SK-N-SH (cell line): Measurements from ENCODE around the gene RHOT2. TPM values are rescaled to one million over a fixed set of nuclear protein-coding genes. Genes with fewer than 3 reads are reported as not detected.
"Not testable (repeated sequence)": the region's sequence is repeated elsewhere in the genome, so short reads cannot be mapped to it uniquely, and the experiment has no call there.

Experiments
- CTCF ChIA-PET: fragments of 300-600, 350-600 bp; formaldehyde crosslinking; extraction: SDS; loops from one replicate; lab custom pipeline; 2021; lab: Yijun Ruan, JAX
- POLR2A ChIA-PET: fragments of 350-600 bp; sonication (Branson Sonifier 250); formaldehyde crosslinking; extraction: SDS; loops from one replicate; lab custom pipeline; 2020; ENCODE audit warnings: antibody characterized with exemption, inconsistent platforms; lab: Yijun Ruan, JAX
- DNase-seq: peaks from one replicate; pipeline ENCODE4 v3.0.0; 2012
- H2AFZ ChIP-seq: fragments of 200-600 bp; sonication (generic); 2 replicates; pipeline ENCODE4 v1.8.1; 2016; ENCODE audit warnings: antibody characterized with exemption, mild to moderate bottlenecking, low read depth
- H3F3A ChIP-seq: fragments of 200-600 bp; sonication (generic); replicated peaks from 2 replicates; pipeline ENCODE3; 2016; ENCODE audit warnings: antibody characterized with exemption, mild to moderate bottlenecking; ENCODE audit not compliant: insufficient read depth
- H3K27ac ChIP-seq, 2 experiments: fragments of 200-500 bp in 1 of 2; fragments of 200-600 bp in 1 of 2; sonication (Bioruptor generic) in 1 of 2; sonication (generic), shearing (Covaris generic) in 1 of 2; 2 replicates each; pipeline versions ENCODE4 v1.5.1 to v1.6.1; 2014 to 2016; ENCODE audit warnings: low read depth in 2 of 2, inconsistent platforms in 1 of 2, low read length in 1 of 2, mild to moderate bottlenecking in 1 of 2, mixed read lengths in 1 of 2
- H3K27me3 ChIP-seq: fragments of 200-600 bp; sonication (generic), shearing (Covaris generic); 2 replicates; pipeline ENCODE4 v1.6.1; 2016; ENCODE audit warnings: mixed run types; ENCODE audit not compliant: insufficient read depth
- H3K36me3 ChIP-seq, 2 experiments: fragments of 200-500 bp in 1 of 2; fragments of 200-600 bp in 1 of 2; sonication (Bioruptor generic) in 1 of 2; sonication (generic) in 1 of 2; replicated peaks in 1 of 2; 2 replicates each; pipeline versions ENCODE3 to v1.5.1; 2014 to 2016; ENCODE audit warnings: low read length in 1 of 2, mild to moderate bottlenecking in 1 of 2; ENCODE audit not compliant: insufficient read depth in 2 of 2, control insufficient read depth in 1 of 2
- H3K4me1 ChIP-seq, 2 experiments: fragments of 200-500 bp in 1 of 2; fragments of 200-600 bp in 1 of 2; sonication (Bioruptor generic) in 1 of 2; sonication (generic), shearing (Covaris generic) in 1 of 2; 2 replicates each; pipeline versions ENCODE4 v1.5.1 to v1.6.1; 2014 to 2016; ENCODE audit warnings: low read depth in 1 of 2, low read length in 1 of 2, mixed run types in 1 of 2; ENCODE audit not compliant: insufficient read depth in 2 of 2, control insufficient read depth in 1 of 2
- H3K4me2 ChIP-seq: fragments of 200-600 bp; sonication (generic), shearing (Covaris generic); 2 replicates; pipeline ENCODE4 v1.6.1; 2017; ENCODE audit warnings: mixed run types
- H3K4me3 ChIP-seq, 2 experiments: fragments of 200-500 bp in 1 of 2; fragments of 200-600 bp in 1 of 2; sonication (Bioruptor generic) in 1 of 2; sonication (generic), shearing (Covaris generic) in 1 of 2; 2 replicates each; pipeline versions ENCODE4 v1.5.1 to v1.8.1; 2014 to 2016; ENCODE audit warnings: low read depth in 2 of 2, inconsistent platforms in 1 of 2, low read length in 1 of 2, mild to moderate bottlenecking in 1 of 2, mixed read lengths in 1 of 2, moderate library complexity in 1 of 2
- H3K79me2 ChIP-seq: fragments of 200-600 bp; sonication (generic); 2 replicates; pipeline ENCODE4 v1.8.1; 2017; ENCODE audit warnings: mild to moderate bottlenecking; ENCODE audit not compliant: insufficient read depth
- H3K9ac ChIP-seq: fragments of 200-600 bp; sonication (generic); 2 replicates; pipeline ENCODE4 v1.6.1; 2017; ENCODE audit warnings: mixed run types
- H3K9me2 ChIP-seq: fragments of 200-600 bp; sonication (generic); 2 replicates; pipeline ENCODE4 v1.6.1; 2017; ENCODE audit warnings: mixed run types
- H3K9me3 ChIP-seq: fragments of 200-600 bp; sonication (generic); 2 replicates; pipeline ENCODE4 v1.6.1; 2017; ENCODE audit warnings: mixed run types, mild to moderate bottlenecking, moderate library complexity
- H4K20me1 ChIP-seq: fragments of 200-600 bp; sonication (generic); 2 replicates; pipeline ENCODE4 v1.6.1; 2017; ENCODE audit warnings: mild to moderate bottlenecking, mixed run types; ENCODE audit not compliant: insufficient read depth
- CTCF ChIP-seq: fragments of 200-600 bp; sonication (generic); IDR thresholded peaks from 2 replicates; pipeline ENCODE4 v1.6.1; 2017; ENCODE audit warnings: antibody characterized with exemption, mild to moderate bottlenecking, moderate library complexity
- ELF1 ChIP-seq: IDR thresholded peaks from 2 replicates; pipeline ENCODE4 v1.4.0; 2012
- EP300 ChIP-seq, 2 experiments: IDR thresholded peaks; 2 replicates each; pipeline versions ENCODE4 v1.4.0 to v1.6.1; 2012; ENCODE audit warnings: borderline replicate concordance in 1 of 2, low read depth in 1 of 2, low read length in 1 of 2
- EZH2phosphoT487 ChIP-seq: fragments of 200-600 bp; sonication (generic); IDR thresholded peaks from 2 replicates; pipeline ENCODE4 v1.6.1; 2017; ENCODE audit warnings: low read depth, mixed run types, mild to moderate bottlenecking, antibody characterized with exemption, moderate library complexity, borderline replicate concordance
- FOSL2 ChIP-seq: IDR thresholded peaks from 2 replicates; pipeline ENCODE4 v1.4.0; 2012; ENCODE audit warnings: low read depth, mild to moderate bottlenecking, moderate library complexity, borderline replicate concordance
- MAX ChIP-seq: IDR thresholded peaks from 2 replicates; pipeline ENCODE4 v1.4.0; 2012; ENCODE audit warnings: low read depth
- RAD21 ChIP-seq: IDR thresholded peaks from 2 replicates; pipeline ENCODE4 v1.6.1; 2012; ENCODE audit warnings: mild to moderate bottlenecking, low read length
- RFX5 ChIP-seq: IDR thresholded peaks from 2 replicates; pipeline ENCODE4 v1.6.1; 2012; ENCODE audit warnings: mild to moderate bottlenecking, improper control_type of control experiment, low read length
- SIN3A ChIP-seq: IDR thresholded peaks from 2 replicates; pipeline ENCODE4 v1.6.1; 2012; ENCODE audit warnings: low read depth, mild to moderate bottlenecking, low read length, moderate library complexity, borderline replicate concordance
- SMC3 ChIP-seq: IDR thresholded peaks from 2 replicates; pipeline ENCODE4 v1.6.1; 2012; ENCODE audit warnings: low read depth, low read length, improper control_type of control experiment
- TAF1 ChIP-seq: IDR thresholded peaks from 2 replicates; pipeline ENCODE4 v1.6.1; 2012; ENCODE audit warnings: low read depth, mild to moderate bottlenecking, low read length, moderate library complexity, borderline replicate concordance
- TCF12 ChIP-seq: IDR thresholded peaks from 2 replicates; pipeline ENCODE4 v1.4.0; 2012
- TEAD4 ChIP-seq: IDR thresholded peaks from 2 replicates; pipeline ENCODE4 v1.4.0; 2012; ENCODE audit warnings: mild to moderate bottlenecking, borderline replicate concordance; ENCODE audit not compliant: insufficient read depth
- WGBS: methylation state at CpG from one replicate; pipeline ENCODE4 v1.1.6; 2017; ENCODE audit warnings: low lambda C conversion rate; 5-methylcytosine and 5-hydroxymethylcytosine counted together
- polyA plus RNA-seq, 3 experiments: library from polyadenylated mRNA; depleted of rRNA; stranded (reverse); fragments of >200 nt; gene quantifications; 2 replicates each; pipeline ENCODE4 v1.2.3, GENCODE V29; 2012

Gene RHOT2
- polyA plus RNA-seq, 1 of the 3 experiments (the other 2 are of a cell fraction), result 229 TPM

- peaks cover 30% of the 10 kb centered on the region for H3F3A ChIP-seq
- peak overlapping the region; percentile 47; the same call in 1 of the 2 replicates for H3K4me2 ChIP-seq
- no peak overlapping the region for H2AFZ ChIP-seq
Measured at GRCh38 chr16:711548-712320, 43.8 kb downstream of the RHOT2 start.

GRCh38 chr16:712740-713250 is 44.9 kb downstream of the RHOT2 start:
- Histone ChIP-seq H3K27ac (peak overlapping the region in 1 of 2 experiments; percentile 67; a peak in 2 of 4 replicates), H3F3A (peaks cover 25% of the 10 kb centered on the region), H3K4me1 (peaks cover 23 to 44% of the 10 kb centered on the region in 2 experiments; a peak in 2 of 4 replicates), H4K20me1 (peaks cover 12% of the 10 kb centered on the region; the same call in 1 of the 2 replicates)
- not testable (repeated sequence) for DNase-seq, H3K79me2 ChIP-seq, H3K27me3 ChIP-seq, H3K9ac ChIP-seq, H3K9me2 ChIP-seq, H3K9me3 ChIP-seq, H3K36me3 ChIP-seq, H3K4me2 ChIP-seq, H2AFZ ChIP-seq, H3K4me3 ChIP-seq
- WGBS, result 19% methylated on average over 13 of the region's 13 CpGs
- TF ChIP-seq FOSL2, result peak; percentile 75; the same call in 1 of the 2 replicates
- peak in 1 of 2 experiments; percentile 5; a peak in 1 of 4 replicates for TF ChIP-seq EP300 (IDR thresholded peaks at IDR 0.05; ENCODE audit: borderline replicate concordance in 1 of 2, low read depth in 1 of 2, low read length in 1 of 2)
- 0 out of 2 replicates have a peak, but pooled peaks have one; percentile 29 for TF ChIP-seq MAX
- 0 out of 2 replicates have a peak, but pooled peaks have one; percentile 29 for TF ChIP-seq TCF12
- TF ChIP-seq CTCF, result peak; percentile 82
- peak; percentile 26; the same call in 1 of the 2 replicates for TF ChIP-seq RAD21
- POLR2A ChIA-PET, result interaction anchor here (0.9 to 1.1 kb wide), 3 partner anchors 11 to 18 kb away, joined by 3 read pairs; no protein-coding TSS in a partner anchor
- CTCF ChIA-PET, result interaction anchor here (0.6 to 22.4 kb wide), 16 partner anchors 9 to 343 kb away, joined by 3 to 358 read pairs (median 4); partner anchors contain the start of genes ANTKMT, CCDC78, CHTF18 and CIAO3

More at GRCh38 chr16:711548-712320, 43.8 kb downstream of the RHOT2 start:
- TF ChIP-seq ELF1 (no peak), SIN3A (peak; percentile 61; the same call in 1 of the 2 replicates), TAF1 (no peak), RFX5 (no peak), SMC3 (peak; percentile 82), EZH2phosphoT487 (no peak), RAD21 (peak; percentile 89), TEAD4 (no peak), CTCF (peak; percentile 77)
- H4K20me1 ChIP-seq, result peaks cover 6% of the 10 kb centered on the region; the same call in 1 of the 2 replicates
- H3K9me3 ChIP-seq, result no peaks in the 10 kb centered on the region
- DNase-seq, result peak; percentile 93
- H3K4me1 ChIP-seq, result peaks cover 23 to 41% of the 10 kb centered on the region in 2 experiments; a peak in 2 of 4 replicates
- ChIA-PET CTCF (interaction anchor here (0.6 to 22.4 kb wide), 27 partner anchors 8 to 1513 kb away, joined by 3 to 358 read pairs (median 4); partner anchors contain the start of genes ANTKMT, CCDC78, CHTF18 and CIAO3), POLR2A (interaction anchor here (0.9 to 1.0 kb wide), 2 partner anchors 13 to 19 kb away, joined by 3 read pairs; no protein-coding TSS in a partner anchor)
- H3K27me3 ChIP-seq, result no peaks in the 10 kb centered on the region
- H3K4me3 ChIP-seq, result peak overlapping the region in 1 of 2 experiments; percentile 37; a peak in 1 of 4 replicates
- no peak overlapping the region for H3K9ac ChIP-seq
- no peaks in the 10 kb centered on the region for H3K9me2 ChIP-seq
- H3K27ac ChIP-seq, result peak overlapping the region in 1 of 2 experiments; percentile 67; a peak in 1 of 4 replicates
- H3K36me3 ChIP-seq, result no peaks in the 10 kb centered on the region
- WGBS, result 15% methylated on average over 14 of the region's 25 CpGs
- 0 out of 2 replicates have a peak, but pooled peaks cover 2% of the 10 kb centered on the region for H3K79me2 ChIP-seq
